Pulmonary artery endothelial cell (primary cell): ENCODE results near the gene MAG. TPM values are rescaled to one million over a fixed set of nuclear protein-coding genes. Genes with fewer than 3 reads are reported as not detected.
"Not testable (repeated sequence)": the region's sequence is repeated elsewhere in the genome, so short reads cannot be mapped to it uniquely, and the experiment has no call there.

Experiments
- DNase-seq: peaks from one replicate; pipeline ENCODE4 v3.0.0-alpha.2; 2011; ENCODE audit warnings: low read depth, low spot score
- total RNA-seq: library from RNA; depleted of rRNA; stranded (reverse); fragments of >200 nt; gene quantifications from 2 replicates; pipeline ENCODE4 v1.2.3, GENCODE V29; 2014

The MAG gene
- total RNA-seq, 1 donor from 2014 or later = not detected

GRCh38 chr19:35360081-35360480, 68.1 kb downstream of the MAG start:
- not testable (repeated sequence) for DNase-seq

DNA sequence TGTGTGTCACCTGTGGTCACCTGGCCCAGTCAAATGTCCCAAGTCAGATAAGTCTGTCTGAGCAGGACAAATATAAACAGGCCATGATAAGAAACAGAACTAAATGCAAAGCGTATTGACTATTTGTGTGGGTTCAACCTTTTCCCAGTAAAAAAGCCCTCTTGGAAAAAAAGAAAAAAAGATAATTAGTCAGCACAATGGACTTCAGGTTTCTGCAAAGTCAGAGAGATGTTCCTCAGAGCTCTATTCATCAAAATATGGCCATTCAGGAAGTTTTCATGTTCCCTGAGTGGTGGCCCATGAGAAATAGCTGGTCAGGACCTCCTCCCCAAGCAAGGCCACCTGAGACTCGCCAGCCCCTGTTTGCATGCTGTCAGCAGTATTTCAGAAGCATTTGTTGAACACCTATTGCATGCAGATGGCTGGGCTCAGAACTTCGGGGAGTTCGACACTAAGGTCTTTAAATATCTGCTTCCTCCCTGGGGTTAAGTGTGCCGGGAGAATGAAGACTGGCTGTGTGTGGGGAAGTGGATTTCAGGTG, 69.0 kb downstream of the MAG start:
- DNase-seq = no peak

DNA sequence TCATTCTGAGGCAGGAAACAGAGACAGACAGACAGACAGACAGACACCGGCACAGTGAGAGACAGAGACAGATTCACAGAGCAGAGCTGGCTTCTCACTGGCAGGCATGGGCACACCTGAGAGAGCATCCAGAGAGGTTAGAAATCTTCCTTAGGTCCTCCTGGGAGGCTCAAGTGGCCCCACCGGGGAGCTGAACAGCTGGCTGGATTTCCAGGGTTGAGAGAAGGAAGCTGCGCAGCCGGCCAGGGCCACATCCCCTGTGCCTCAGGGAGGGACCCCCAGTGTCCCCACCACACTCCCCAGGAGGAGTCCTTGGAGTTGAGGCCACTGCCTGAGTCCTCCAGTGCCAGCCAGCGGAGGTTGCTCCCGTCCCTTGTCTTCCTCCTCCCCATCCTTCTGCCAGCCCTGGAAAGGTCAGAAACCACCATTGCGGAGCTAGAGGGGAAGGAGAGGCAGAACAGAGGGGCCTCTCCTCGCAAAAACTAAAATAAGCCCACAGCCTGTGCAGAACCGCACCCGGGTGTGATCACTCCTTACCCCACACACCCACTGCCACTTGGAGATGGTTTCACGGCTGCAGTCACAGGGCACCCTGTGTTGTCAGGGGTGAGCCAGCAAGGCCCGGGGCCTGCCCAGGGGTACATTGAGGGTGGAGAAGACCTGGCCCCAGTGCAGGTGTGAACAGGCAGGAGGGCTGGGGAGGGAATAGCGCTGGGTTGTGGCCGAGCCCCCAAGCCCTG, 70.5 kb downstream of the MAG start:
- DNase-seq = no peak

DNA sequence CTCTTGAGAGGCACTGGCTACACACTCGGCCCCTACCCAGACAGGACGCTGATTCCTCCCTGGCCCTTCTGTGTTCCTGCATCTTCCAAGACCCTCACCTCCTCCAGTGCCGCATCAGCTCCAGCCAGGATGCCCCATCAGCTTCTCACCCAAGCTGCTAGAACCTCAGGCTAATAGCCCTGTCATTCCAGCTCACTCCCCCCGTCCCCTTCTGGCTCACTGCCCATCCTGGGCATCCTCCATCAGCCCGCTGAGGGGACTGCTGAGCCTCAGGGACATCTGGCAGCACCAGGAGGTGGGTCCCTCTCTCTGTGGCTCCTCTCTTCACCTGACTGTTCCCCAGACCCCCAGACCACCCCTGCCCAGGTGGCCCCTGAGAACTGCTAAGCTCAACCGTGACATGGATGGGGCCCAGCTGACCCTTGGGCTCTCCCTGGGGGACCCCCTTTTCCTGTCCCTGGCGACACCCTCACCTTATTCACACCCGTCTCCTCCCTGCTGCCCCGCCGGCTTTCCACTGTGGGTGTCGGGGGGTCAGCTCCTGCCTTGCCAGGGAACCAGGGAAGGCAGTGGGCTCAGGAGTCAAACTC, 71.1 kb downstream of the MAG start:
- no peak for DNase-seq

Other genes with a start within 250 kb of the MAG start
- not detected in 2 replicates for gene FXYD3, start 176.3 kb upstream of the MAG start, total RNA-seq
- not detected in 2 replicates for gene LGI4, start 157.1 kb upstream of the MAG start, total RNA-seq
- 0.26 TPM in 1 of 2 replicates, not detected in the other for gene FXYD1, start 153.3 kb upstream of the MAG start, total RNA-seq
- gene FXYD7, start 148.9 kb upstream of the MAG start, total RNA-seq = not detected in 2 replicates
- gene FXYD5, start 137.4 kb upstream of the MAG start, total RNA-seq = 31.8 and 32.1 TPM in 2 replicates
- not detected in 2 replicates for gene FAM187B, start 63.4 kb upstream of the MAG start, total RNA-seq
- gene LSR, start 43.2 kb upstream of the MAG start, total RNA-seq = 0.25 and 0.40 TPM in 2 replicates
- 43.4 and 48.8 TPM in 2 replicates for gene USF2, start 23.2 kb upstream of the MAG start, total RNA-seq
- gene HAMP, start 9.6 kb upstream of the MAG start, total RNA-seq = 0.07 TPM in 2 replicates
- gene CD22, start 37.0 kb downstream of the MAG start, total RNA-seq = 0.60 TPM in 1 of 2 replicates, not detected in the other
- not detected in 2 replicates for gene FFAR1, start 55.7 kb downstream of the MAG start, total RNA-seq
- gene FFAR3, start 66.3 kb downstream of the MAG start, total RNA-seq = not detected in 2 replicates
- gene GPR42, start 78.9 kb downstream of the MAG start, total RNA-seq = not detected in 2 replicates
- not detected in 2 replicates for gene FFAR2, start 156.1 kb downstream of the MAG start, total RNA-seq
- gene KRTDAP, start 198.3 kb downstream of the MAG start, total RNA-seq = not detected in 2 replicates
- not detected in 2 replicates for gene DMKN, start 221.5 kb downstream of the MAG start, total RNA-seq
- not detected in 2 replicates for gene SBSN, start 236.2 kb downstream of the MAG start, total RNA-seq
- gene GAPDHS, start 241.3 kb downstream of the MAG start, total RNA-seq = not detected in 2 replicates